ENCODE measurements around the gene MGAT4B.

DNA sequence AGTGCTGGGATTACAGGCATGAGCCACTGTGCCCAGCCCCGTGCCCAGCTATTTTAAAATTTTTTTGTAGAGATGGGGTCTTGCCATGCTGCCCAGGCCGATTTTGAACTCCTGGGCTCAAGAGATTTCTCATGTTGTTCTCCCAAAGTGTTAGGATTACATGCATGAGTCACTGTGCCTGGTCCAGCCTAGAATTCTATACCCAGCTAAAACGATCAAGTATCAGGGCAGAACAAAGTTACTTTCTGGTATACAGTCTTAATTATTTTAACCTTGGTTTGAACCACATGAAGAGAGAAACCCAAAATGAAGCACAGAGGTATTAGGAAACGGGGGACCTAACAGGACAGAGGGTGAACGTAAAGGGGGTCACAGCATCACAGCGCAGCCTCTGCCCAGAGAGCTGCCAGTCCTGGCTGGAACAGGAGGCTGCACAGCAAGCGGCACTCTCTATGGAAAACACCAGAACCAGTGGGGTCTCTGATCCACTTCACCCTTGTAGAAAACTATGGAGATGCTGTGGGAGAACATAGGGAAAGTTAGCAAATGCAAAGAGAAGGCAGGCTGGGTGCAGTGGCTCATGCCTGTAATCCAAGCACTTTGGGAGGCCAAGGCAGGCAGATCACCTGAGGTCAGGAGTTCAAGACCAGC lies 24.3 kb upstream of the MGAT4B start:
- TF ChIP-seq, protein P1, sequence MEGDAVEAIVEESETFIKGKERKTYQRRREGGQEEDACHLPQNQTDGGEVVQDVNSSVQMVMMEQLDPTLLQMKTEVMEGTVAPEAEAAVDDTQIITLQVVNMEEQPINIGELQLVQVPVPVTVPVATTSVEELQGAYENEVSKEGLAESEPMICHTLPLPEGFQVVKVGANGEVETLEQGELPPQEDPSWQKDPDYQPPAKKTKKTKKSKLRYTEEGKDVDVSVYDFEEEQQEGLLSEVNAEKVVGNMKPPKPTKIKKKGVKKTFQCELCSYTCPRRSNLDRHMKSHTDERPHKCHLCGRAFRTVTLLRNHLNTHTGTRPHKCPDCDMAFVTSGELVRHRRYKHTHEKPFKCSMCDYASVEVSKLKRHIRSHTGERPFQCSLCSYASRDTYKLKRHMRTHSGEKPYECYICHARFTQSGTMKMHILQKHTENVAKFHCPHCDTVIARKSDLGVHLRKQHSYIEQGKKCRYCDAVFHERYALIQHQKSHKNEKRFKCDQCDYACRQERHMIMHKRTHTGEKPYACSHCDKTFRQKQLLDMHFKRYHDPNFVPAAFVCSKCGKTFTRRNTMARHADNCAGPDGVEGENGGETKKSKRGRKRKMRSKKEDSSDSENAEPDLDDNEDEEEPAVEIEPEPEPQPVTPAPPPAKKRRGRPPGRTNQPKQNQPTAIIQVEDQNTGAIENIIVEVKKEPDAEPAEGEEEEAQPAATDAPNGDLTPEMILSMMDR (optimal IDR thresholded peaks at IDR 0.05 in 1 of 3, IDR thresholded peaks at IDR 0.05 in 1 of 3, conservative IDR thresholded peaks at IDR 0.05 in 1 of 3; ENCODE audit: extremely low read depth in 1 of 3, insufficient read depth in 2 of 3, low read length in 3 of 3) = no peak
- no peak for TF ChIP-seq EZH2 (IDR thresholded peaks at IDR 0.05; ENCODE audit: low read length)

All from keratinocyte (primary cell).